Activated T-cell treated with anti-CD3 and anti-CD28 coated beads for 48 hours (primary cell): ENCODE measurements around the gene ECI1.
"Not testable (repeated sequence)": the region's sequence is repeated elsewhere in the genome, so short reads cannot be mapped to it uniquely, and the experiment has no call there.

ENCODE experiments used
- DNase-seq: peaks from one replicate; pipeline ENCODE4 v3.0.0-alpha.2; 2020; ENCODE audit warnings: low read depth

Gene ECI1

GRCh38 chr16:2252806-2253148 lies 1.4 kb upstream of the ECI1 start:
- DNase-seq, result no peak

GRCh38 chr16:2250652-2251295 lies 613 bp downstream of the ECI1 start:
- DNase-seq, result peak; percentile 34

GRCh38 chr16:2246301-2246885 lies 5.0 kb downstream of the ECI1 start:
- DNase-seq, result no peak

GRCh38 chr16:2244926-2245795 lies 6.2 kb downstream of the ECI1 start:
- DNase-seq, result no peak

GRCh38 chr16:2244301-2244700 lies 7.1 kb downstream of the ECI1 start:
- no peak for DNase-seq

GRCh38 chr16:2243781-2244180 lies 7.6 kb downstream of the ECI1 start:
- DNase-seq, result no peak

- DNase-seq, result no peak
Observed at GRCh38 chr16:2243031-2243528, 8.3 kb downstream of the ECI1 start.

- DNase-seq, result no peak
Observed at GRCh38 chr16:2242598-2242997, 8.8 kb downstream of the ECI1 start.

- not testable (repeated sequence) for DNase-seq
Observed at GRCh38 chr16:2240331-2240730, 11.1 kb downstream of the ECI1 start.

- no peak for DNase-seq
Observed at GRCh38 chr16:2238838-2239675, 12.3 kb downstream of the ECI1 start.

- DNase-seq, result no peak
Observed at GRCh38 chr16:2238150-2238837, 13.1 kb downstream of the ECI1 start.

GRCh38 chr16:2237493-2238149 lies 13.8 kb downstream of the ECI1 start:
- no peak for DNase-seq

- DNase-seq, result no peak
Observed at GRCh38 chr16:2237102-2237482, 14.3 kb downstream of the ECI1 start.

- no peak for DNase-seq
Observed at GRCh38 chr16:2236337-2237101, 14.9 kb downstream of the ECI1 start, which contains the start of gene DNASE1L2. Gene DNASE1L2, plus strand, starts transcription at chr16:2236444. Its CDS starts 373 bp downstream, at chr16:2236817.

- DNase-seq, result no peak
Observed at GRCh38 chr16:2235695-2236336, 15.6 kb downstream of the ECI1 start.

- no peak for DNase-seq
Observed at GRCh38 chr16:2235234-2235651, 16.1 kb downstream of the ECI1 start.

GRCh38 chr16:2234813-2235170 lies 16.6 kb downstream of the ECI1 start:
- no peak for DNase-seq

GRCh38 chr16:2233872-2234812 lies 17.2 kb downstream of the ECI1 start:
- no peak for DNase-seq
